H1 (cell line): ENCODE data around the gene PYY.

Source experiments
- CTCF ChIP-seq, 3 experiments: IDR thresholded peaks; 1 replicate in 2 of 3; 2 replicates in 1 of 3; pipeline versions ENCODE4 v1.5.1 to v1.6.1; 2011; ENCODE audit warnings: low read length in 3 of 3, mild to moderate bottlenecking in 3 of 3, inconsistent platforms in 2 of 3, low read depth in 1 of 3, moderate library complexity in 1 of 3; ENCODE audit not compliant: insufficient read depth in 1 of 3; ENCODE audit errors: control extremely low read depth in 1 of 3
- HDAC2 ChIP-seq, 2 experiments: fragments of 300-600 bp in 1 of 2; sonication (generic) in 1 of 2; IDR thresholded peaks; 2 replicates each; pipeline ENCODE4 v1.6.1; 2011 to 2012; ENCODE audit warnings: low read depth in 2 of 2, low read length in 2 of 2, mild to moderate bottlenecking in 2 of 2, moderate library complexity in 2 of 2, borderline replicate concordance in 1 of 2, inconsistent platforms in 1 of 2
- SP4 ChIP-seq: IDR thresholded peaks from 2 replicates; pipeline ENCODE4 v1.6.1; 2012; ENCODE audit warnings: low read length, inconsistent platforms

- TF ChIP-seq SP4, result no peak
- no peak for TF ChIP-seq CTCF (IDR thresholded peaks at IDR 0.05; ENCODE audit: control extremely low read depth in 1 of 3, insufficient read depth in 1 of 3, low read depth in 1 of 3, low read length in 3 of 3)
- no peak for TF ChIP-seq HDAC2 (IDR thresholded peaks at IDR 0.05; ENCODE audit: borderline replicate concordance in 1 of 2, low read depth in 2 of 2, low read length in 2 of 2)
These were observed 20.9 kb upstream of the PYY start for GRCh38 chr17:43974382-43975266.
